Ovary (tissue), 3 donors: ENCODE data around the gene HCN4.

Experiments used
- EP300 ChIP-seq: sonication (generic); formaldehyde crosslinking; IDR thresholded peaks from one replicate; pipeline ENCODE4 v1.6.1; 2017; ENCODE audit warnings: antibody characterized with exemption
- POLR2A ChIP-seq: fragments of 450-650 bp; IDR thresholded peaks from one replicate; pipeline ENCODE4 v1.6.1; 2017; ENCODE audit warnings: antibody characterized with exemption, mild to moderate bottlenecking, moderate library complexity
- TF ChIP-seq, protein P1 (sequence below), 3 donors: fragments of 450-650 bp in 2 of 3; fragments of 200-600 bp in 1 of 3; IDR thresholded peaks; one replicate each; pipeline versions ENCODE4 v1.5.1 to v1.8.0; 2016 to 2022; ENCODE audit warnings: antibody characterized with exemption in 3 of 3, mild to moderate bottlenecking in 1 of 3
- donor health status: DM: no; HTN: no; CAD: no.

GRCh38 chr15:73366766-73367623, 1.8 kb downstream of the HCN4 start:
- TF ChIP-seq, protein P1, sequence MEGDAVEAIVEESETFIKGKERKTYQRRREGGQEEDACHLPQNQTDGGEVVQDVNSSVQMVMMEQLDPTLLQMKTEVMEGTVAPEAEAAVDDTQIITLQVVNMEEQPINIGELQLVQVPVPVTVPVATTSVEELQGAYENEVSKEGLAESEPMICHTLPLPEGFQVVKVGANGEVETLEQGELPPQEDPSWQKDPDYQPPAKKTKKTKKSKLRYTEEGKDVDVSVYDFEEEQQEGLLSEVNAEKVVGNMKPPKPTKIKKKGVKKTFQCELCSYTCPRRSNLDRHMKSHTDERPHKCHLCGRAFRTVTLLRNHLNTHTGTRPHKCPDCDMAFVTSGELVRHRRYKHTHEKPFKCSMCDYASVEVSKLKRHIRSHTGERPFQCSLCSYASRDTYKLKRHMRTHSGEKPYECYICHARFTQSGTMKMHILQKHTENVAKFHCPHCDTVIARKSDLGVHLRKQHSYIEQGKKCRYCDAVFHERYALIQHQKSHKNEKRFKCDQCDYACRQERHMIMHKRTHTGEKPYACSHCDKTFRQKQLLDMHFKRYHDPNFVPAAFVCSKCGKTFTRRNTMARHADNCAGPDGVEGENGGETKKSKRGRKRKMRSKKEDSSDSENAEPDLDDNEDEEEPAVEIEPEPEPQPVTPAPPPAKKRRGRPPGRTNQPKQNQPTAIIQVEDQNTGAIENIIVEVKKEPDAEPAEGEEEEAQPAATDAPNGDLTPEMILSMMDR (IDR thresholded peaks at IDR 0.05): no peak
- no peak for TF ChIP-seq EP300
- TF ChIP-seq POLR2A: no peak
